ENCODE results near the gene FGFBP1. TPM values are rescaled to one million over a fixed set of nuclear protein-coding genes. Genes with fewer than 3 reads are reported as not detected.
A peak's percentile ranks its signal among the peaks of the same experiment; 100 is the strongest.

The FGFBP1 gene
- total RNA-seq, 4 donors from 2014 or later: 386 to 630 (median 528) TPM

DNA sequence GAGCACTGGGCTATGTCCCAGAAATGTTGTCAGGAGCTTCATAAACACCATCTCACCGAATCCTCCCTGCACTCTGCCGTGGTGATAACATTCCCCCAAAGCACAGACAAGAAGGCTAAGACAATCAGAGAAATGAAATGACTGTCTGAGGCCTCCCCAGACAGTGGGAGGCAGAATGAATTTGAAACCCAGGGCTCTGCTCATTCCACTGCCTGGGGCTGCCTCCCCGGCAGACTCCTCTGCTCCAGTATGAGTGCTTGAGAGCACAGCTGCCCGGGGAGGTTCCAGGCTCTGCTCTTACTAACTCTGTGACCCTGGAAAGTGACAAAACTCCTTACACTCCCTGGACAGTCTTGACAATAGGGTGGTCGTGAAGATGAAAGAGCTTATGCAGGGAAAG is 9.7 kb downstream of the FGFBP1 start:
- Histone ChIP-seq H3K4me3 (no peak overlapping the region), H3K27me3 (no peaks in the 10 kb centered on the region), H3K36me3 (no peaks in the 10 kb centered on the region), H3K9me3 (no peaks in the 10 kb centered on the region), H3K4me1 (peaks cover 0 to 33% (median 7%) of the 10 kb centered on the region in 3 donors), H3K27ac (no peak overlapping the region)
- intact Hi-C loops (cut with DNase I): no loop called here
- DNase-seq: no peak
- TF ChIP-seq, protein P1, sequence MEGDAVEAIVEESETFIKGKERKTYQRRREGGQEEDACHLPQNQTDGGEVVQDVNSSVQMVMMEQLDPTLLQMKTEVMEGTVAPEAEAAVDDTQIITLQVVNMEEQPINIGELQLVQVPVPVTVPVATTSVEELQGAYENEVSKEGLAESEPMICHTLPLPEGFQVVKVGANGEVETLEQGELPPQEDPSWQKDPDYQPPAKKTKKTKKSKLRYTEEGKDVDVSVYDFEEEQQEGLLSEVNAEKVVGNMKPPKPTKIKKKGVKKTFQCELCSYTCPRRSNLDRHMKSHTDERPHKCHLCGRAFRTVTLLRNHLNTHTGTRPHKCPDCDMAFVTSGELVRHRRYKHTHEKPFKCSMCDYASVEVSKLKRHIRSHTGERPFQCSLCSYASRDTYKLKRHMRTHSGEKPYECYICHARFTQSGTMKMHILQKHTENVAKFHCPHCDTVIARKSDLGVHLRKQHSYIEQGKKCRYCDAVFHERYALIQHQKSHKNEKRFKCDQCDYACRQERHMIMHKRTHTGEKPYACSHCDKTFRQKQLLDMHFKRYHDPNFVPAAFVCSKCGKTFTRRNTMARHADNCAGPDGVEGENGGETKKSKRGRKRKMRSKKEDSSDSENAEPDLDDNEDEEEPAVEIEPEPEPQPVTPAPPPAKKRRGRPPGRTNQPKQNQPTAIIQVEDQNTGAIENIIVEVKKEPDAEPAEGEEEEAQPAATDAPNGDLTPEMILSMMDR (IDR thresholded peaks at IDR 0.05): no peak
- TF ChIP-seq POLR2A (IDR thresholded peaks at IDR 0.05): no peak
- WGBS, 2 donors: 54 to 75% methylated on average over 3 to 4 of the region's 5 CpGs

DNA sequence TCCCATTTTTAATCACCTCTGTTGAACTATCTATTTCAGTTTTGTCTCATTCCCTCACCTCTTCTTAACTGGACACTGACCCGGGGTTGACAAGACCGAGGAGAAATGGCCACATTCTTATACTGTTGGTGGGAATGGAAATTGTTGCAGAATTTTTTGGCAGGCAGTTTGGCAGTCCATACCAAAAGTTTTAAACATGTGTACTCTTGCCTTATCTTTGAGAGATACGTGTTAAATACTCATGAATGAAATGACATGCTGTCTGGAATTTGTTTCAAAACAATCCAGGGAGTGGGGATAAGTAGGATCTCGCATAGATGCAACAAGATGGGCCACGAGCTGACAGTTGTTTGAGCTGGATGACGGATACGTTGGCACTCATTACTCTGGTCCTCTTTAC is 12.1 kb downstream of the FGFBP1 start:
- no peak for DNase-seq
- H3K36me3 ChIP-seq: no peaks in the 10 kb centered on the region
- intact Hi-C loops (cut with DNase I): no loop called here

DNA sequence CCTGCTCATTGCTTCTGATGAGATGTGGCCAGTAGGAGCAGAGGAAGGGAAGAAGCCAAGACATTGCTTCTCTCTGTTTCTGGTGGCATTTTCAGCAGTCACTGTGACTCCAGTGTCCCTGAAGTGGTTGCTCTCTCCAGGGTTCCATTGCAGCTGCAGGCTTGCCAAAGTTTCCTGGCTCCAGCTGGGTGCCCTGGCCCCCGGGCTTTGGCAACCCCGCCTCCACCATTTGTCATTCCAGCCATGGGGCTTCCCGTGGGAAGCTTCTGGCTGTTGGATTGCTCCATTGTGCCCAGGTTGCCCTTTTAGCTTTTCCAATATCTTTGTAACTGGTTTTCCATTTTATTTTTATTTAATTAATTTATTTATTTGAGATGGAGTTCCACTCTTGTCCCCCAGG is 12.7 kb downstream of the FGFBP1 start:
- WGBS, 2 donors: 23 to 51% methylated on average over 3 of the region's 3 CpGs
- H3K27ac ChIP-seq: no peak overlapping the region
- no peaks in the 10 kb centered on the region for H3K27me3 ChIP-seq
- intact Hi-C loops (cut with DNase I): no loop called here
- DNase-seq: no peak
- no peak overlapping the region for H3K4me3 ChIP-seq
- no peaks in the 10 kb centered on the region for H3K9me3 ChIP-seq
- no peaks in the 10 kb centered on the region for H3K36me3 ChIP-seq
- TF ChIP-seq, protein P1 (IDR thresholded peaks at IDR 0.05): no peak
- TF ChIP-seq POLR2A (IDR thresholded peaks at IDR 0.05): no peak
- H3K4me1 ChIP-seq: peaks cover 0 to 43% (median 8%) of the 10 kb centered on the region in 3 donors

More for the DNA sequence above, 12.1 kb downstream of the FGFBP1 start:
- H3K4me1 ChIP-seq: peaks cover 0 to 37% (median 7%) of the 10 kb centered on the region in 3 donors
- H3K27ac ChIP-seq: peak overlapping the region in 1 of 4 donors; percentile 52
- H3K4me3 ChIP-seq: no peak overlapping the region
- no peaks in the 10 kb centered on the region for H3K27me3 ChIP-seq
- H3K9me3 ChIP-seq: no peaks in the 10 kb centered on the region
- TF ChIP-seq POLR2A (IDR thresholded peaks at IDR 0.05): no peak
- TF ChIP-seq, protein P1 (IDR thresholded peaks at IDR 0.05): no peak
- WGBS, 2 donors: 25 to 39% methylated on average over 7 of the region's 7 CpGs

DNA sequence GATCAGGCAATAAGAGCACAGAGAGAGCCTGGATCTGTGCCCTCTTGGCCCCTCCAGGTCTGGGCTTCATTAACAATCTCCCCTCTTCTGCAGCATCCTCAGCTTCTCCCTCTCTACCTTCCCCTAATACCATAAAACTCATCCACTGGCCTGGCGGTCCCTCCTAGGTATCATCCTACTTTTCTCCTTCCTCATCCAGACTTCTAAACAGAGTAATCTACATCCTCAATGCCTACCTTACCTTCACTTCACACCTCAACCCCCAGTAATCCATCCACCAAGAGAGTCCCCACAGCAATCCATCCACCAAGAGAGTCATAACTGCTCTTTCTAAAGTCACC is 17.0 kb downstream of the FGFBP1 start:
- Histone ChIP-seq H3K36me3 (no peaks in the 10 kb centered on the region), H3K4me1 (peaks cover 4 to 51% (median 22%) of the 10 kb centered on the region in 3 donors), H3K27ac (no peak overlapping the region), H3K9me3 (no peaks in the 10 kb centered on the region), H3K27me3 (no peaks in the 10 kb centered on the region), H3K4me3 (no peak overlapping the region)
- TF ChIP-seq POLR2A (IDR thresholded peaks at IDR 0.05): no peak
- TF ChIP-seq, protein P1 (IDR thresholded peaks at IDR 0.05): no peak
- no peak for DNase-seq
- WGBS, 2 donors: 88 to 89% methylated on average over 1 of the region's 1 CpG
- intact Hi-C loops (cut with DNase I): no loop called here

DNA sequence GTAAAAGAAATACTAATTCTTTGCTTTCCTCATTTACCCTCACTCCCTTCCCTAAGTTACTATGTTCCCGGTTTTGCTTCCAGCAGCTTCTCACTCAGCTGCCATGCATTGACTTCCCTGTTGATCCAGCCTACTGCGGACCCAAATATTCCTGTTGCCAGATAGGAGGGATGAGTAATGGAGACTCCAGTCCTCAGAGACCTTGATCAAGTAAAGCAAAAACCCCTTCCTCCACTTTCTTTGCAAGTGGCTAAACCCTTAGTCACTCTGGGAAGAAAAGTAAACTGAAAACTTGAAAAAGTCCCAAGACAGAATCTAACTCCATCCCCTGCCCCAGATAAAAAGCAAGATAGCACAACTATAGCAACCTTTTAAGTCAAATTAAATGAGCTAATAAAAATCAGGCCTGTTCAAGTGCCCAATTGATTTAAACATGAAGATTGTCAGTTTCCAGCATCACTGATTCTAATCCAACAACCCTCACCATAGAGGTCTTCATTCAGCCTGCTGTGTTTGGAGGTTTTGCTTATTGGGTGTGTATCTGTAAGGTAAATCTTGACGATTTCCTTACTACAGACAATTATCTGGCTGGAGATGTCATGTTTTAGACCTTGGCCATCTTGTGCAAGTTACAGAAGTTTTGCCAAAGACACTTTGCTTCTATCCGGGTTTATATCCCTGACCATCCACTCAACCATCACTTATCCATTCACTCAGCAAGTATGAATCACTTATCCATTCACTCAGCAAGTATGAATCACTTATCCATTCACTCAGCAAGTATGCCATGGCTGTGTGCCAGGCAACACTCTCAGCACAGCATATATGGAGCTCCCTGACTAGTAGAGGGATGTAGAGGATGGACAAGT is 17.6 kb downstream of the FGFBP1 start:
- Histone ChIP-seq H3K36me3 (no peaks in the 10 kb centered on the region), H3K27me3 (no peaks in the 10 kb centered on the region), H3K27ac (peak overlapping the region in 2 of 4 donors; percentile 36 to 60), H3K4me3 (no peak overlapping the region), H3K4me1 (peaks cover 4 to 47% (median 17%) of the 10 kb centered on the region in 3 donors), H3K9me3 (no peaks in the 10 kb centered on the region)
- intact Hi-C loops (cut with DNase I): no loop called here
- peak; percentile 3 for DNase-seq
- WGBS, 2 donors: 23 to 34% methylated on average over 4 of the region's 4 CpGs
- TF ChIP-seq POLR2A (IDR thresholded peaks at IDR 0.05): no peak
- TF ChIP-seq, protein P1 (IDR thresholded peaks at IDR 0.05): no peak
